Erythroblast (primary cell): ENCODE data around the gene PCLO.

Experiments used
- GATA1 ChIP-seq: IDR thresholded peaks from 2 replicates; pipeline ENCODE4 v1.6.1; 2011; ENCODE audit warnings: low read depth, mild to moderate bottlenecking, control low read depth, low read length, moderate library complexity
- POLR2A ChIP-seq: IDR thresholded peaks from 2 replicates; pipeline ENCODE4 v1.6.1; 2011; ENCODE audit warnings: mild to moderate bottlenecking, low read length

GRCh38 chr7:83105063-83105462, 57.6 kb downstream of the PCLO start:
- TF ChIP-seq POLR2A (no peak), GATA1 (no peak)
